Upper lobe of right lung (tissue), 1 donor: ENCODE data around the gene CHD6. TPM values are rescaled to one million over a fixed set of nuclear protein-coding genes. Genes with fewer than 3 reads are reported as not detected.

ENCODE experiments used
- ATAC-seq: fragments of 200-7000 bp; cut with Tn5 transposase; one replicate; pipeline ENCODE4 v1.9.1; 2020; ENCODE audit warnings: mild to moderate bottlenecking, moderate library complexity
- DNase-seq: peaks from one replicate; pipeline ENCODE4 v3.0.0-alpha.2; 2020
- H3K27ac ChIP-seq: fragments of 200-600 bp; one replicate; pipeline ENCODE4 v1.8.0; 2022
- H3K27me3 ChIP-seq: fragments of 200-600 bp; one replicate; pipeline ENCODE4 v1.8.0; 2022; ENCODE audit warnings: mild to moderate bottlenecking
- H3K36me3 ChIP-seq: fragments of 200-600 bp; one replicate; pipeline ENCODE4 v1.8.0; 2022
- H3K4me1 ChIP-seq: fragments of 200-600 bp; one replicate; pipeline ENCODE4 v1.8.0; 2022
- H3K4me3 ChIP-seq: fragments of 200-600 bp; one replicate; pipeline ENCODE4 v1.8.0; 2022; ENCODE audit warnings: mild to moderate bottlenecking
- H3K9me3 ChIP-seq: fragments of 200-600 bp; one replicate; pipeline ENCODE4 v1.8.0; 2022
- intact Hi-C: fragments of 100-400 bp; cut with DNase I; formaldehyde crosslinking; loops from one replicate; pipeline ENCODE4 v1.11.0; 2022
- total RNA-seq: library from RNA; stranded (reverse); fragmentation: NEBNext Ultra II Directional; extraction: Animal tissue kit (Norgen Biotek cat#: 25700); gene quantifications from one replicate; pipeline ENCODE4 v1.2.1, GENCODE V29; 2021
- TF ChIP-seq, protein P1 (sequence below): fragments of 200-600 bp; IDR thresholded peaks from one replicate; pipeline ENCODE4 v1.8.0; 2022; ENCODE audit warnings: antibody characterized with exemption
- donor health status: DM: no; HTN: yes; CAD: no; lungs with severe emphysema.

Gene CHD6
- total RNA-seq, 1 donor from 2014 or later: 42.3 TPM

GRCh38 chr20:41361757-41362747, 256.1 kb downstream of the CHD6 start:
- ATAC-seq: no peak
- H3K9me3 ChIP-seq: no peaks in the 10 kb centered on the region
- peaks cover 25% of the 10 kb centered on the region for H3K27me3 ChIP-seq
- H3K4me3 ChIP-seq: no peak overlapping the region
- H3K27ac ChIP-seq: no peak overlapping the region
- no peaks in the 10 kb centered on the region for H3K36me3 ChIP-seq
- H3K4me1 ChIP-seq: peaks cover 6% of the 10 kb centered on the region
- intact Hi-C loops: no loop called here
- no peak for DNase-seq
- TF ChIP-seq, protein P1, sequence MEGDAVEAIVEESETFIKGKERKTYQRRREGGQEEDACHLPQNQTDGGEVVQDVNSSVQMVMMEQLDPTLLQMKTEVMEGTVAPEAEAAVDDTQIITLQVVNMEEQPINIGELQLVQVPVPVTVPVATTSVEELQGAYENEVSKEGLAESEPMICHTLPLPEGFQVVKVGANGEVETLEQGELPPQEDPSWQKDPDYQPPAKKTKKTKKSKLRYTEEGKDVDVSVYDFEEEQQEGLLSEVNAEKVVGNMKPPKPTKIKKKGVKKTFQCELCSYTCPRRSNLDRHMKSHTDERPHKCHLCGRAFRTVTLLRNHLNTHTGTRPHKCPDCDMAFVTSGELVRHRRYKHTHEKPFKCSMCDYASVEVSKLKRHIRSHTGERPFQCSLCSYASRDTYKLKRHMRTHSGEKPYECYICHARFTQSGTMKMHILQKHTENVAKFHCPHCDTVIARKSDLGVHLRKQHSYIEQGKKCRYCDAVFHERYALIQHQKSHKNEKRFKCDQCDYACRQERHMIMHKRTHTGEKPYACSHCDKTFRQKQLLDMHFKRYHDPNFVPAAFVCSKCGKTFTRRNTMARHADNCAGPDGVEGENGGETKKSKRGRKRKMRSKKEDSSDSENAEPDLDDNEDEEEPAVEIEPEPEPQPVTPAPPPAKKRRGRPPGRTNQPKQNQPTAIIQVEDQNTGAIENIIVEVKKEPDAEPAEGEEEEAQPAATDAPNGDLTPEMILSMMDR: no peak

- intact Hi-C loops: no loop called here
- H3K36me3 ChIP-seq: no peaks in the 10 kb centered on the region
- TF ChIP-seq, protein P1: no peak
- H3K9me3 ChIP-seq: no peaks in the 10 kb centered on the region
- H3K4me3 ChIP-seq: no peak overlapping the region
- H3K4me1 ChIP-seq: peaks cover 6% of the 10 kb centered on the region
- peaks cover 21% of the 10 kb centered on the region for H3K27me3 ChIP-seq
- DNase-seq (no peak), ATAC-seq (no peak)
- H3K27ac ChIP-seq: no peak overlapping the region
Measured at GRCh38 chr20:41360831-41361756, 257.1 kb downstream of the CHD6 start.

DNA sequence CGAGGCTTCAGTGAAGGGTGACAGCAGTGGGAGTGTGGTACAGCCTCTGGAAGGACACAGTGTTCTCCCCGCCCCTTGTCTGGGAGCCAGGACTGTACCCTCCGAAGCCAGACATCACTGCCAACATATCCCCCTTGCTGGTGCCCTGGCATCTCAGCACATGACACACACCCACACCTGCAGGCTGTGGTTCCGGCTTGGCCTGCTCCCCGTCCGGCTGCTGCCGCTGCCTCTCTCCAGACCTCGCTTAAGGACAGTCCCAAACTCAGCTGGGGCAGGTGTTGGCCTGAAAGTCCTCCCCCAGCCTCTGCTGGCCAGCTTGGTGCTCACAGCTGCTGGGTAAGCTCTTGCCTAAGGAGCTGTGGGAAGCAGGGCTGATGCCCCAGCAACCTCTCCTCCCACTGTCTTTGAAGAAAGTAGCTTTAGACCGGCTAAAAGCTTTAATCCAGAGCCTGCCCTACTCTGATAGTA, 258.6 kb downstream of the CHD6 start:
- ATAC-seq (no peak), DNase-seq (no peak)
- Histone ChIP-seq H3K27me3 (peaks cover 5% of the 10 kb centered on the region), H3K27ac (no peak overlapping the region), H3K36me3 (no peaks in the 10 kb centered on the region), H3K4me3 (no peak overlapping the region), H3K4me1 (no peaks in the 10 kb centered on the region), H3K9me3 (no peaks in the 10 kb centered on the region)
- intact Hi-C loops: no loop called here
- TF ChIP-seq, protein P1: no peak

- Histone ChIP-seq H3K4me1 (no peaks in the 10 kb centered on the region), H3K27ac (no peak overlapping the region), H3K9me3 (no peaks in the 10 kb centered on the region), H3K27me3 (no peaks in the 10 kb centered on the region), H3K4me3 (no peak overlapping the region), H3K36me3 (no peaks in the 10 kb centered on the region)
- intact Hi-C loops: no loop called here
- TF ChIP-seq, protein P1: no peak
- DNase-seq (no peak), ATAC-seq (no peak)
Measured at GRCh38 chr20:41358717-41359116, 259.5 kb downstream of the CHD6 start.

DNA sequence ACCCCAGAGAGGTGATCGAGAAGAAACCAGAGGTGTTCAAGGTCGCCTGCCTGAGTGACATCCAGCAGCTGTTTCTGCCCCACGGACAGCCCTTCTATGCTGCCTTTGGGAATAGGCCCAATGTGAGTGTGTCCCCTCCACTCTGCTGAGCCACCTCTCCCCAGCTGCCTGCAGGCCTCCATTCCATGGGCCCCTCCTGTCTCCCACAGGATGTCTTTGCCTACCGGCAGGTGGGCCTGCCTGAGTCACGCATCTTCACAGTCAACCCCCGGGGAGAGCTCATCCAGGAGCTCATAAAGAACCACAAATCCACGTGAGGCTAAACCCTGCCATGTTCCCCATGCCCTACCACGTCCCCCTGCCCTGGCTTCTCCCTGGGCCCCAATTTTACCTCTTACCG, 259.9 kb downstream of the CHD6 start:
- no peak for ATAC-seq
- Histone ChIP-seq H3K4me1 (no peaks in the 10 kb centered on the region), H3K4me3 (no peak overlapping the region), H3K27ac (no peak overlapping the region), H3K9me3 (no peaks in the 10 kb centered on the region), H3K36me3 (no peaks in the 10 kb centered on the region), H3K27me3 (no peaks in the 10 kb centered on the region)
- no peak for DNase-seq
- TF ChIP-seq, protein P1: no peak
- intact Hi-C loops: no loop called here
